ENCODE measurements around the gene SLC2A3.
"Not testable (repeated sequence)": the region's sequence is repeated elsewhere in the genome, so short reads cannot be mapped to it uniquely, and the experiment has no call there.

Gene SLC2A3

GRCh38 chr12:7915661-7916403, 20.2 kb downstream of the SLC2A3 start:
- DNase-seq: no peak

- not testable (repeated sequence) for DNase-seq
Observed at GRCh38 chr12:7910106-7910505, 25.9 kb downstream of the SLC2A3 start.

- DNase-seq: no peak
Observed at GRCh38 chr12:7907009-7907408, 29.0 kb downstream of the SLC2A3 start.

GRCh38 chr12:7906303-7906702, 29.7 kb downstream of the SLC2A3 start:
- not testable (repeated sequence) for DNase-seq

GRCh38 chr12:7905600-7906125, 30.3 kb downstream of the SLC2A3 start:
- not testable (repeated sequence) for DNase-seq

GRCh38 chr12:7905071-7905470, 30.9 kb downstream of the SLC2A3 start:
- DNase-seq: no peak

GRCh38 chr12:7902416-7902815, 33.6 kb downstream of the SLC2A3 start:
- not testable (repeated sequence) for DNase-seq

- no peak for DNase-seq
Observed at GRCh38 chr12:7899755-7900154, 36.2 kb downstream of the SLC2A3 start.

GRCh38 chr12:7896726-7897125, 39.3 kb downstream of the SLC2A3 start:
- not testable (repeated sequence) for DNase-seq

- no peak for DNase-seq
Observed at GRCh38 chr12:7892186-7892980, 43.6 kb downstream of the SLC2A3 start.

GRCh38 chr12:7884689-7885088, 51.3 kb downstream of the SLC2A3 start:
- no peak for DNase-seq

GRCh38 chr12:7881736-7882120, 54.3 kb downstream of the SLC2A3 start:
- DNase-seq: not testable (repeated sequence)

- DNase-seq: not testable (repeated sequence)
Observed at GRCh38 chr12:7880952-7881735, 54.8 kb downstream of the SLC2A3 start.

GRCh38 chr12:7879246-7879645, 56.7 kb downstream of the SLC2A3 start:
- no peak for DNase-seq

- DNase-seq: no peak
Observed at GRCh38 chr12:7877420-7877819, 58.6 kb downstream of the SLC2A3 start.

- no peak for DNase-seq
Observed at GRCh38 chr12:7872566-7873319, 63.2 kb downstream of the SLC2A3 start, which contains the start of gene SLC2A14. TSS of gene SLC2A14 (minus strand) at chr12:7872915. CDS start at chr12:7869880, 3,035 bp downstream.

GRCh38 chr12:7870335-7870734, 65.7 kb downstream of the SLC2A3 start:
- DNase-seq: no peak
